Cardiac fibroblast (primary cell): ENCODE measurements around the gene DCHS1.

ENCODE experiments used
- DNase-seq, 2 donors: peaks; one replicate each; pipeline versions ENCODE4 v3.0.0 to v3.0.0-alpha.2; 2010; ENCODE audit warnings: low read depth in 2 of 2
- H3K4me3 ChIP-seq, 2 donors: replicated peaks in 1 of 2; 1 replicate in 1 of 2; 2 replicates in 1 of 2; pipeline ENCODE4 v1.5.1; 2011; ENCODE audit warnings: low read depth in 2 of 2, low read length in 2 of 2, mild to moderate bottlenecking in 2 of 2, moderate library complexity in 1 of 2
- TF ChIP-seq, protein P1 (sequence below): IDR thresholded peaks from one replicate; pipeline ENCODE4 v1.5.1; 2011; ENCODE audit warnings: low read depth, mild to moderate bottlenecking, low read length, inconsistent platforms

DCHS1 gene

GRCh38 chr11:6652182-6652581, 3.4 kb downstream of the DCHS1 start:
- no peak overlapping the region for H3K4me3 ChIP-seq
- no peak for DNase-seq
- TF ChIP-seq, protein P1, sequence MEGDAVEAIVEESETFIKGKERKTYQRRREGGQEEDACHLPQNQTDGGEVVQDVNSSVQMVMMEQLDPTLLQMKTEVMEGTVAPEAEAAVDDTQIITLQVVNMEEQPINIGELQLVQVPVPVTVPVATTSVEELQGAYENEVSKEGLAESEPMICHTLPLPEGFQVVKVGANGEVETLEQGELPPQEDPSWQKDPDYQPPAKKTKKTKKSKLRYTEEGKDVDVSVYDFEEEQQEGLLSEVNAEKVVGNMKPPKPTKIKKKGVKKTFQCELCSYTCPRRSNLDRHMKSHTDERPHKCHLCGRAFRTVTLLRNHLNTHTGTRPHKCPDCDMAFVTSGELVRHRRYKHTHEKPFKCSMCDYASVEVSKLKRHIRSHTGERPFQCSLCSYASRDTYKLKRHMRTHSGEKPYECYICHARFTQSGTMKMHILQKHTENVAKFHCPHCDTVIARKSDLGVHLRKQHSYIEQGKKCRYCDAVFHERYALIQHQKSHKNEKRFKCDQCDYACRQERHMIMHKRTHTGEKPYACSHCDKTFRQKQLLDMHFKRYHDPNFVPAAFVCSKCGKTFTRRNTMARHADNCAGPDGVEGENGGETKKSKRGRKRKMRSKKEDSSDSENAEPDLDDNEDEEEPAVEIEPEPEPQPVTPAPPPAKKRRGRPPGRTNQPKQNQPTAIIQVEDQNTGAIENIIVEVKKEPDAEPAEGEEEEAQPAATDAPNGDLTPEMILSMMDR, result no peak

DNA sequence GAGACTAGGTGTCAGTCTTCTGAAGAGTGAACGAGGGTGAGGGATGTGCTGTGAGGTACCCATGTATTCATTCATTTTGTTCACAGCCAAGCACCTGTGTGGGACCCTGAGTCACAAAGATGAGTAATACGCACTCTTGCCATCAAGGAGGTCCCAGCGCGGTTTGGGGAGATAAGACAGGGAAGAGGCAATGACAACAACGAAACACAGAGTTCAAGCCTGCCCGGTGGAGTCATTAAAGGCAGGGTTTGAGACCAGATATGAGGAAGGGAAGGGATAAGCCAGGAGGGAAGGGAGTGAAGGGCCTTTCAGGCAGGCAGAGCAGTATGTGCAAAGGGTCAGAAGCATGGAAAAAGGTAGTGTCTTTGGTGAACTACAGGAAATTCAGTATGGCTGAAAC, 4.6 kb downstream of the DCHS1 start:
- DNase-seq, result peak in 1 of 2 donors; percentile 51
- TF ChIP-seq, protein P1, result no peak
- H3K4me3 ChIP-seq, result no peak overlapping the region

DNA sequence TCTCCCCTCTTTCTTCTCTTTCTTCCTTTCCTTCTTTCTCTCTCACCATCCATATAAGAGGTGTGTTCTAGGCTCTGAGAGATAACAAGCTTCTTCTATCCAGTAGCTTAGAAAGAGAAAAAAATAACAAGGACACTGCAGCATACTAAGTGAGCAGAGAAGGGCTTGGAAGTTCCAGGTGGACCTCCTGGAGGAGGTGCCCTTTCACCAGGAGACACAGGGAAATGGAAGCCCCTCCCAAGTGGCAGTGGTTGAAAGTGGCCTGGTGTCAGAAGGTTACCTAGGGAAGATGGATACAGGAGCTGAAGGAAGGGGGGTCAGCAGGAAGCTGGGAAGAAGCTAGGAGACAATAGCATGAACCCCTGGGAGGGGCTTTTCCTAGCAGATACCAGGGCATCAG, 5.5 kb downstream of the DCHS1 start:
- TF ChIP-seq, protein P1, result no peak
- DNase-seq, result no peak
- H3K4me3 ChIP-seq, result no peak overlapping the region

DNA sequence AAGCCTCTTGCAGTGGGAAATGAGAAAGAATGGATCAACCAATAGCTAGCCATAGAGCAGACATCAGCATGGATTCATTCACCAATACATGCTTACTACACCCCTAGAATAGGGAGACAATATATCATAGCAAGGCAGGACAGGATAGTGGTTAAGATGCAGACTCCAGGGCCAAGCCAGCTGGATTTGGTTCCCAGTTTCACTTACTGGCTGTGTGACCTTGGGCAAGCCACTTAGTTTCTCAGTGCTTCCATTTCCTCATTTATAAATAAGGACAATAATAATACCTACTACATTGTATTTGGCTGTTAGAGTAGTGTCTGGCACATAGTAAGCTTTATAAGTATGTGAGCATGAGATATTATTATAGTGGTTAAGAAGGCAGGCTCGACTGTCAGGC, 7.1 kb downstream of the DCHS1 start:
- no peak for DNase-seq
- no peak overlapping the region for H3K4me3 ChIP-seq
- TF ChIP-seq, protein P1, result no peak

- TF ChIP-seq, protein P1, result no peak
- no peak overlapping the region for H3K4me3 ChIP-seq
Measured at GRCh38 chr11:6647836-6648235, 7.8 kb downstream of the DCHS1 start.

DNA sequence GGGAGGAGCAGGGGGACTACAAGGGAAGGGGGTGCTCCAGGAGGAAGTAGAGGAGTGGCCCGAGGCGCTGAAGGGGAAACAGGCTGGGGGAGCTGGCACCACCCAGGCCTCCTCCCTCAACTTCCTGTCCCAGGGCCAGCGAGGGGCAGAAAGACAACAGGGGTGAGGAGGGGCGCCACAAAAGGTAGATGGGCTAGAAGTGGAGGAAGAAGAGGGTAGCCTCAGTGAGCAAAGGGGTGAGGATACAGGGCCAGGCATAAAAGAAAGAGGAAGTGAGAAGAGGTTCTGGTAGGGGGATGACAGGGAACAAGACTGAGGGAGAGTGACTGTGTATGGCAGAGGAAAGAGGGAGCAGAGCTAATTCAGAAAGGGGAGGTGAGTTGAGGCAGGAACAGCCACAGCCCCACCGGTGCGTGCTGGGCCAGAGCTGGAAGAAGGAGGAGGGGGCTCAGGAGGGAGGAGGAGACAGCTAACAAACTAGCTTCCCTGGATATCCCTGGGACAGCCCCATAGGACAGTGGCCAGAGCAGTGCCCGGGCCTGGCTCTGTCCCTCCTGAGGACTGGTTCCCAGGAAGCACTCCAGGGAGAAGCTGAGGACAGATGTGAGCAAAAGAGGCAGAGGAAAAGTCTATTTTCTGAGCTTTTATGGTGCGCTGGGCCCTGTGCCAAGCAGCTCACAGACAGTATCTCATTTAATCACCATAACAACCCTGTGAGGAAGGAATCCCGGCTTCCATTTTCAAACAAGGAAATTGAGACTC, 8.5 kb downstream of the DCHS1 start:
- H3K4me3 ChIP-seq, result no peak overlapping the region
- DNase-seq, result peak; percentile 48 to 52
- TF ChIP-seq, protein P1, result no peak

More at GRCh38 chr11:6647836-6648235, 7.8 kb downstream of the DCHS1 start:
- no peak for DNase-seq

DNA sequence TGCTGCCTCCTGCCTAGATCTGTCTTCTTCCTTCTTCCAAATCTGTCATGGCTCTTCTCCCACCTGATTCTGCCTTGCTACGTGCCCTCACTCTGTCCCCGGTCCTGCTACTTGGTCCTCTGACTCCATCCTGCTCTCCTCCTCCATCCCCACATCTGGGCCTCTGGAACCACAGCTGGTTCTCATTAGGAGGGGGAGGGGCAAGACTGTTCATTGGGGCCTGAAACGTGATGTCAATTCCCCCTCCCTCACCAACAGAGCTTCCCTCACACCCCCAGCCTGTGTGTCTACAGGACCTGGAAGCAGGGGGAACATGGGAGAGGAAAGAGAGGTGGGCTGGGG, 9.1 kb downstream of the DCHS1 start:
- peak; percentile 54 for DNase-seq
- TF ChIP-seq, protein P1, result no peak
- no peak overlapping the region for H3K4me3 ChIP-seq
